HepG2 (cell line): ENCODE data around the gene KIRREL2. TPM values are rescaled to one million over a fixed set of nuclear protein-coding genes. Genes with fewer than 3 reads are reported as not detected.
A peak's percentile ranks its signal among the peaks of the same experiment; 100 is the strongest.

Source experiments
- ARID5B ChIP-seq: IDR thresholded peaks from 2 replicates; pipeline ENCODE4 v1.4.0; 2020; ENCODE audit warnings: mild to moderate bottlenecking, missing genetic modification reagents
- BRD4 ChIP-seq: sonication (generic); formaldehyde crosslinking; IDR thresholded peaks from 2 replicates; pipeline ENCODE4 v1.4.0; 2020; ENCODE audit warnings: missing genetic modification reagents
- CBX1 ChIP-seq: IDR thresholded peaks from one replicate; pipeline ENCODE4 v1.6.1; 2016; ENCODE audit warnings: antibody characterized with exemption, low read depth
- HDAC2 ChIP-seq: sonication (generic); formaldehyde crosslinking; IDR thresholded peaks from 2 replicates; pipeline ENCODE4 v1.4.0; 2020; ENCODE audit warnings: missing genetic modification reagents
- HOXA9 ChIP-seq: sonication (generic); formaldehyde crosslinking; IDR thresholded peaks from 2 replicates; pipeline ENCODE4 v1.8.1; 2022; ENCODE audit warnings: missing genetic modification reagents, mild to moderate bottlenecking, moderate library complexity, borderline replicate concordance
- NR2F1 ChIP-seq, 2 experiments: fragments of 450-650 bp in 1 of 2; formaldehyde crosslinking in 1 of 2; IDR thresholded peaks; 2 replicates each; pipeline versions ENCODE4 v1.5.0 to v1.6.1; 2016 to 2020; ENCODE audit warnings: mild to moderate bottlenecking in 1 of 2, missing compliant biosample characterization in 1 of 2, missing genetic modification reagents in 1 of 2, moderate library complexity in 1 of 2
- SMYD3 ChIP-seq: sonication (generic); formaldehyde crosslinking; IDR thresholded peaks from 2 replicates; pipeline ENCODE4 v1.8.1; 2023; ENCODE audit warnings: mild to moderate bottlenecking, missing genetic modification reagents
- ZBTB44 ChIP-seq: sonication (generic); formaldehyde crosslinking; IDR thresholded peaks from 2 replicates; pipeline ENCODE4 v1.4.0; 2020; ENCODE audit warnings: missing genetic modification reagents
- ZHX2 ChIP-seq, 2 experiments: sonication (generic) in 1 of 2; formaldehyde crosslinking in 1 of 2; IDR thresholded peaks; 2 replicates each; pipeline versions ENCODE4 v1.6.1 to v1.9.0; 2014 to 2022; ENCODE audit warnings: antibody characterized with exemption in 1 of 2, borderline replicate concordance in 1 of 2, inconsistent platforms in 1 of 2, low read depth in 1 of 2, missing genetic modification reagents in 1 of 2
- ZNF230 ChIP-seq: sonication (generic); formaldehyde crosslinking; IDR thresholded peaks from 2 replicates; pipeline ENCODE4 v1.4.0; 2020; ENCODE audit warnings: mild to moderate bottlenecking, missing genetic modification reagents
- ZNF687 ChIP-seq: sonication (generic); formaldehyde crosslinking; IDR thresholded peaks from 2 replicates; pipeline ENCODE4 v1.5.1; 2020; ENCODE audit warnings: mild to moderate bottlenecking, missing genetic modification reagents, moderate library complexity
- polyA plus RNA-seq, 8 experiments: library from polyadenylated mRNA; depleted of rRNA in 3 of 8; stranded (reverse) in 7 of 8; unstranded in 1 of 8; fragments of >200 nt; fragmentation: Illumina TruSeq in 4 of 8; extraction: Trizol in 4 of 8; gene quantifications; 2 replicates each; pipeline versions ENCODE4 v1.2.1 to v1.2.3, GENCODE V29; 2011 to 2016; ENCODE audit warnings: low read depth in 4 of 8, missing spikeins in 1 of 8, mixed read lengths in 1 of 8; ENCODE audit not compliant: insufficient read depth in 1 of 8
- total RNA-seq, 5 experiments: library from RNA; depleted of rRNA; stranded (reverse); fragments of >200 nt; fragmentation: Illumina TruSeq; extraction: Trizol; gene quantifications; 2 replicates each; pipeline ENCODE4 v1.2.3, GENCODE V29; 2016; ENCODE audit warnings: low read depth in 1 of 5

Gene KIRREL2
- total and polyA plus RNA-seq, 2 of the 13 experiments (the other 11 are each of a cell fraction or from before 2014, with no cell fraction given), result 0.18 to 2.4 TPM

GRCh38 chr19:35879770-35880317 is 23.1 kb downstream of the KIRREL2 start (continued):
- TF ChIP-seq ZHX2 (IDR thresholded peaks at IDR 0.05; ENCODE audit: low read depth), result no peak
- TF ChIP-seq ZHX2 (CRISPR knock-in tag; IDR thresholded peaks at IDR 0.05; ENCODE audit: borderline replicate concordance), result peak; percentile 85; the same call in 1 of the 2 replicates
- no peak for TF ChIP-seq BRD4 (CRISPR knock-in tag)
- TF ChIP-seq NR2F1 (CRISPR knock-in tag; IDR thresholded peaks at IDR 0.05), result no peak; a peak in 1 of 4 replicates
- peak; percentile 85 for TF ChIP-seq HDAC2
- peak; percentile 77 for TF ChIP-seq ARID5B (CRISPR knock-in tag)
- TF ChIP-seq ZNF687 (CRISPR knock-in tag), result peak; percentile 70
- peak; percentile 97 for TF ChIP-seq ZBTB44 (CRISPR knock-in tag)
- no peak for TF ChIP-seq SMYD3 (CRISPR knock-in tag)
- TF ChIP-seq CBX1, result no peak
- TF ChIP-seq HOXA9 (CRISPR knock-in tag), result no peak
- peak; percentile 83 for TF ChIP-seq ZNF230 (CRISPR knock-in tag)
